ENCODE data around the gene CCND2. TPM values are rescaled to one million over a fixed set of nuclear protein-coding genes. Genes with fewer than 3 reads are reported as not detected.

The CCND2 gene
- total and polyA plus RNA-seq, 2 experiments from 2014 or later = 157 to 250 TPM

- Histone ChIP-seq H3K4me3 (no peak overlapping the region), H4K20me1 (ENCODE audit: insufficient read depth, poor library complexity, severe bottlenecking) (peaks cover 3% of the 10 kb centered on the region)
- 14% methylated on average over 25 of the region's 25 CpGs for WGBS (ENCODE audit: low lambda C conversion rate, missing lambda C conversion rate)
Measured at GRCh38 chr12:4307593-4308333, 34.2 kb downstream of the CCND2 start.

GRCh38 chr12:4308334-4308950 lies 34.9 kb downstream of the CCND2 start:
- Histone ChIP-seq H3K4me2 (peak overlapping the region; percentile 75), H3K9me3 (ENCODE audit: low read depth) (no peaks in the 10 kb centered on the region), H3K4me1 (ENCODE audit: insufficient read depth) (peaks cover 17% of the 10 kb centered on the region), H3K4me3 (no peak overlapping the region), H3K36me3 (replicated peaks; ENCODE audit: insufficient read depth, low read depth) (no peaks in the 10 kb centered on the region), H3K27ac (peak overlapping the region; percentile 76), H2AFZ (no peak overlapping the region), H3K27me3 (no peaks in the 10 kb centered on the region), H4K20me1 (ENCODE audit: insufficient read depth, poor library complexity, severe bottlenecking) (peaks cover 3% of the 10 kb centered on the region), H3K79me2 (no peaks in the 10 kb centered on the region), H3K9me2 (replicated peaks; ENCODE audit: insufficient read depth) (no peaks in the 10 kb centered on the region)
- DNase-seq (ENCODE audit: low spot score) = no peak
- TF ChIP-seq CTCF (IDR thresholded peaks at IDR 0.05; ENCODE audit: poor library complexity) (no peak), EZH2 (IDR thresholded peaks at IDR 0.05; ENCODE audit: borderline replicate concordance) (no peak), EZH2phosphoT487 (IDR thresholded peaks at IDR 0.05; ENCODE audit: low read depth, severe bottlenecking, unreplicated experiment) (no peak)
- WGBS (ENCODE audit: low lambda C conversion rate, missing lambda C conversion rate) = 53% methylated on average over 14 of the region's 14 CpGs

More at GRCh38 chr12:4307593-4308333, 34.2 kb downstream of the CCND2 start:
- Histone ChIP-seq H3K9me2 (replicated peaks; ENCODE audit: insufficient read depth) (no peaks in the 10 kb centered on the region), H3K4me1 (ENCODE audit: insufficient read depth) (peaks cover 17% of the 10 kb centered on the region), H3K36me3 (replicated peaks; ENCODE audit: insufficient read depth, low read depth) (no peaks in the 10 kb centered on the region), H2AFZ (peak overlapping the region; percentile 16), H3K9me3 (ENCODE audit: low read depth) (no peaks in the 10 kb centered on the region), H3K27me3 (no peaks in the 10 kb centered on the region), H3K4me2 (peak overlapping the region; percentile 75), H3K79me2 (no peaks in the 10 kb centered on the region), H3K27ac (peak overlapping the region; percentile 76)
- TF ChIP-seq EZH2phosphoT487 (IDR thresholded peaks at IDR 0.05; ENCODE audit: low read depth, severe bottlenecking, unreplicated experiment) (no peak), CTCF (IDR thresholded peaks at IDR 0.05; ENCODE audit: poor library complexity) (peak; percentile 83), EZH2 (IDR thresholded peaks at IDR 0.05; ENCODE audit: borderline replicate concordance) (no peak)
- peak; percentile 92 for DNase-seq (ENCODE audit: low spot score)

GRCh38 chr12:4311776-4312175 lies 38.2 kb downstream of the CCND2 start:
- Histone ChIP-seq H2AFZ (no peak overlapping the region), H3K79me2 (no peaks in the 10 kb centered on the region), H3K4me2 (no peak overlapping the region), H3K4me1 (ENCODE audit: insufficient read depth) (peaks cover 15% of the 10 kb centered on the region), H4K20me1 (ENCODE audit: insufficient read depth, poor library complexity, severe bottlenecking) (no peaks in the 10 kb centered on the region), H3K27ac (no peak overlapping the region), H3K9me3 (ENCODE audit: low read depth) (no peaks in the 10 kb centered on the region), H3K36me3 (replicated peaks; ENCODE audit: insufficient read depth, low read depth) (no peaks in the 10 kb centered on the region), H3K27me3 (no peaks in the 10 kb centered on the region), H3K9me2 (replicated peaks; ENCODE audit: insufficient read depth) (no peaks in the 10 kb centered on the region), H3K4me3 (no peak overlapping the region)
- TF ChIP-seq CTCF (IDR thresholded peaks at IDR 0.05; ENCODE audit: poor library complexity) = no peak
- no peak for TF ChIP-seq EZH2phosphoT487 (IDR thresholded peaks at IDR 0.05; ENCODE audit: low read depth, severe bottlenecking, unreplicated experiment)
- no peak for TF ChIP-seq EZH2 (IDR thresholded peaks at IDR 0.05; ENCODE audit: borderline replicate concordance)
- WGBS (ENCODE audit: low lambda C conversion rate, missing lambda C conversion rate) = 87% methylated on average over 5 of the region's 5 CpGs
- DNase-seq (ENCODE audit: low spot score) = no peak

Measured in hepatocyte (in vitro differentiated cells).